ENCODE results near the gene PDE6A.

DNA sequence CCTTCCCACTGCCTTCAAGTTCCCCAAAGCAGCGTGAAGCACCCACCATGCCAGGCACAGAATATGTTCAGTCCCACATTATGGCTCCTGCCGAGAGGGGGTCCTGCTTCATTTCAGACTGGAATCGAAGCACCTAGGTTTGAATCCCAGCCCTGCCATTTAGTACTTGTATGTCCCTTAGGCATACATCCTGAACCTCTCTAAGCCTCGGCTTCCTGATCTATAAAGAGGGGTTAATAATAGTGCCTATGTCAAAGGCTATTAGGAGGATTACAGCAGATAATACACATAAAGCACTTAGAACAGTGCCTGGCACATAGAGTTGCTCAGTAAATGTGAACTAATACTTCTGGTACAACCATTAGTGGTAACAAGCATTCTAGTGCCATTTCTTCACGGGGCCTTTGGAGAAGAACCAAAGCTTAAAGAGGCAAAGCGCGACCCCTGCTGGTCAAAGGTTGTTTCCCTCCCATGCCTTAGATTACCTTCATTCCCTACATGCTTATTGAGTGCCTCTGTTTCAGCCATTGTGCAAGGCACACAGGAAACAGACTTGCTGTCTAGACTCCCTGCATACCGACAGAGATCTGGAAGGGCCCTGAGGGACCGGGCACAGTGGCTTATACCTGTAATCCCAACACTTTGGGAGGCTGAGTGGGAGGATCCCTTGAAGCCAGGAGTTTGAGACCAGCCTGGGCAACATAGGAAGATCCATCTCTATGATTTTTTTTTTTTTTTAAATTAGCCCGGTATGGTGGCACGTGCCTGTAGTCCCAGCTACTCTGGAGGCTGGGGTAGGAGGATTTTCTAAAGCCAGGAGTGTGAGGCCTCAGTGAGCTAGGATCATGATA is 116.2 kb downstream of the PDE6A start:
- TF ChIP-seq ZFP37 (tag by site-specific recombination; IDR thresholded peaks at IDR 0.05) (no peak), ZNF302 (tag by site-specific recombination; IDR thresholded peaks at IDR 0.05; ENCODE audit: low read depth) (no peak), ZNF830 (tag by site-specific recombination; IDR thresholded peaks at IDR 0.05; ENCODE audit: low read depth) (no peak), ZNF274 (IDR thresholded peaks at IDR 0.05; ENCODE audit: low read length) (no peak), ZNF274 (tag by site-specific recombination; IDR thresholded peaks at IDR 0.05; ENCODE audit: borderline replicate concordance) (no peak)
- TF ChIP-seq, protein P1, sequence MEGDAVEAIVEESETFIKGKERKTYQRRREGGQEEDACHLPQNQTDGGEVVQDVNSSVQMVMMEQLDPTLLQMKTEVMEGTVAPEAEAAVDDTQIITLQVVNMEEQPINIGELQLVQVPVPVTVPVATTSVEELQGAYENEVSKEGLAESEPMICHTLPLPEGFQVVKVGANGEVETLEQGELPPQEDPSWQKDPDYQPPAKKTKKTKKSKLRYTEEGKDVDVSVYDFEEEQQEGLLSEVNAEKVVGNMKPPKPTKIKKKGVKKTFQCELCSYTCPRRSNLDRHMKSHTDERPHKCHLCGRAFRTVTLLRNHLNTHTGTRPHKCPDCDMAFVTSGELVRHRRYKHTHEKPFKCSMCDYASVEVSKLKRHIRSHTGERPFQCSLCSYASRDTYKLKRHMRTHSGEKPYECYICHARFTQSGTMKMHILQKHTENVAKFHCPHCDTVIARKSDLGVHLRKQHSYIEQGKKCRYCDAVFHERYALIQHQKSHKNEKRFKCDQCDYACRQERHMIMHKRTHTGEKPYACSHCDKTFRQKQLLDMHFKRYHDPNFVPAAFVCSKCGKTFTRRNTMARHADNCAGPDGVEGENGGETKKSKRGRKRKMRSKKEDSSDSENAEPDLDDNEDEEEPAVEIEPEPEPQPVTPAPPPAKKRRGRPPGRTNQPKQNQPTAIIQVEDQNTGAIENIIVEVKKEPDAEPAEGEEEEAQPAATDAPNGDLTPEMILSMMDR (tag by site-specific recombination; IDR thresholded peaks at IDR 0.05) = peak; percentile 65

Measured in HEK293 (cell line).